HEK293 (cell line): ENCODE data around the gene ACR.

Experiments
- CTCF ChIA-PET: fragments of 350-600 bp; formaldehyde crosslinking; extraction: SDS; loops from one replicate; lab custom pipeline; 2021; ENCODE audit warnings: antibody characterized with exemption; lab: Yijun Ruan, JAX
- POLR2A ChIA-PET: fragments of 300-600 bp; formaldehyde crosslinking; extraction: SDS; loops from one replicate; lab custom pipeline; 2020; ENCODE audit warnings: antibody characterized with exemption, inconsistent platforms; lab: Yijun Ruan, JAX
- H3K27ac ChIP-seq: fragments of 200-500 bp; sonication (Bioruptor generic); 2 replicates; pipeline ENCODE4 v1.5.1; 2014; ENCODE audit warnings: low read depth, low read length, control low read depth, inconsistent platforms; ENCODE audit errors: extremely low read depth
- H3K36me3 ChIP-seq, 2 experiments: fragments of 200-500 bp in 1 of 2; sonication (Bioruptor generic) in 1 of 2; 1 replicate in 1 of 2; 2 replicates in 1 of 2; pipeline ENCODE4 v1.5.1; 2014 to 2017; ENCODE audit warnings: inconsistent platforms in 2 of 2, low read length in 2 of 2; ENCODE audit not compliant: control insufficient read depth in 2 of 2, insufficient read depth in 1 of 2
- H3K4me1 ChIP-seq: fragments of 200-500 bp; sonication (Bioruptor generic); 2 replicates; pipeline ENCODE4 v1.5.1; 2014; ENCODE audit warnings: mild to moderate bottlenecking, low read length, inconsistent platforms; ENCODE audit not compliant: control insufficient read depth, insufficient read depth
- H3K4me3 ChIP-seq: 2 replicates; pipeline ENCODE4 v1.5.1; 2011; ENCODE audit warnings: low read depth, mild to moderate bottlenecking, control low read depth, low read length, moderate library complexity
- H3K9me3 ChIP-seq: fragments of 200-500 bp; sonication (Bioruptor generic); 2 replicates; pipeline ENCODE4 v1.5.1; 2014; ENCODE audit warnings: low read depth, low read length, inconsistent platforms; ENCODE audit not compliant: control insufficient read depth, insufficient read depth
- GLIS1 ChIP-seq: fragments of 450-650 bp; formaldehyde crosslinking; IDR thresholded peaks from 2 replicates; pipeline ENCODE4 v1.5.1; 2016; ENCODE audit warnings: missing biosample characterization, missing genetic modification characterization
- GLIS2 ChIP-seq: fragments of 450-650 bp; formaldehyde crosslinking; IDR thresholded peaks from 2 replicates; pipeline ENCODE4 v1.5.1; 2016; ENCODE audit warnings: missing biosample characterization, missing genetic modification characterization
- KLF16 ChIP-seq: fragments of 450-650 bp; formaldehyde crosslinking; IDR thresholded peaks from 2 replicates; pipeline ENCODE4 v1.5.1; 2017; ENCODE audit warnings: missing biosample characterization, missing genetic modification characterization
- ZBTB20 ChIP-seq: fragments of 450-650 bp; formaldehyde crosslinking; IDR thresholded peaks from 2 replicates; pipeline ENCODE4 v1.5.1; 2016; ENCODE audit warnings: missing biosample characterization, missing genetic modification characterization
- ZFP69B ChIP-seq: fragments of 450-650 bp; formaldehyde crosslinking; IDR thresholded peaks from 2 replicates; pipeline ENCODE4 v1.5.1; 2016; ENCODE audit warnings: missing biosample characterization, missing genetic modification characterization
- ZNF624 ChIP-seq: fragments of 450-650 bp; formaldehyde crosslinking; IDR thresholded peaks from 2 replicates; pipeline ENCODE4 v1.5.1; 2017; ENCODE audit warnings: missing biosample characterization, missing genetic modification characterization
- TF ChIP-seq, protein P1 (sequence below): fragments of 450-650 bp; IDR thresholded peaks from 2 replicates; pipeline ENCODE4 v1.5.1; 2018; ENCODE audit warnings: missing biosample characterization, mild to moderate bottlenecking, missing genetic modification characterization
- TF ChIP-seq, protein P2 (sequence below): fragments of 450-650 bp; formaldehyde crosslinking; optimal IDR thresholded peaks from 2 replicates; pipeline ENCODE3; 2016; ENCODE audit warnings: missing biosample characterization, mild to moderate bottlenecking, missing genetic modification characterization
- TF ChIP-seq, protein P3 (sequence below): fragments of 450-650 bp; formaldehyde crosslinking; IDR thresholded peaks from 2 replicates; pipeline ENCODE4 v1.5.1; 2016; ENCODE audit warnings: missing biosample characterization, missing genetic modification characterization
- TF ChIP-seq, protein P4 (sequence below): fragments of 450-650 bp; formaldehyde crosslinking; IDR thresholded peaks from 2 replicates; pipeline ENCODE4 v1.5.1; 2016; ENCODE audit warnings: missing biosample characterization, missing genetic modification characterization

The ACR gene

DNA sequence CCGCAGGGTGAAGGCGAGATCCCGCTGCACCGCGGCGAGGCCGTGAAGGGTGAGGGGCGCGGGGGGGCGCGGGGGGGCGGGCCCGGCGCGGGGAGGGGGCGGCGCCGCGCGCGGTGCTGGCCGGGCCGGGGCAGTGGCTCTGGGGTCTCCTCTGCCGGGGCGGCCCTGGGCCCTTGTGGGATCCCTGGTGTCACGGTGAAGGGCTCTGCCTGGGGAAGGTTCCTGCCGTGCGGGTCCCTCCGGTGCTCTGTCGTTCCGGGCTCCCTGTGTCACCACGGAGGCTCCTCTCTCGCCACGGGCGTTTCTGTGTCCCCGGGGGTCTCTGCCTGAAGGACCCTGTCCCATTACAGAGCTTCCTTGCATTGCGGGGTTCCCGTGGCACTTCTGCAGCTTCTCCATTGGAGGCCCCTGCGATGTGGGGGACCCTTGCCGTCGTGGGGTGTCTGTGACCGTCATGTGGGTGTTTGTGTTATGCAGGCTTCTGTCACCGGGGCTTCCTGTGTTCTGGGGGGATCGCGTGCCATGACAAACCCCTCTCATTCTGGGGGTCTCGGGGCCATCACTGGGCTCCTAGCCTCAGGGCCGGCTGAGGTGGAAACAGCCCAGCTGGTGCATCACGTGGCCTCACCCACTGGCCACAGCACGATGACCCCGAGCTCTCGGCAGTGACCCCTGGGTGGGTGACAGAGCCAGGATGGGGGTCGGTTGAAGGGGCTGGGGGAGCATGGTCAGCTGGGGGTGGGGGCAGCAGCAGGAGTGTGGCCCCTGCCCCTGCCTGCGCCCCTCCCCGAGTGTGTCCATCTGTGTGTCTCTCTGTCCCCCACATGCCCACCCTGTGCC lies 40.1 kb upstream of the ACR start:
- H3K4me1 ChIP-seq = no peaks in the 10 kb centered on the region
- CTCF ChIA-PET = interaction anchor here (0.6 kb wide), 1 partner anchor 35 kb away, joined by 4 read pairs; no protein-coding TSS in a partner anchor
- TF ChIP-seq ZFP69B (tag by site-specific recombination) (no peak), ZNF624 (tag by site-specific recombination) (no peak), KLF16 (tag by site-specific recombination) (no peak), GLIS2 (tag by site-specific recombination) (0 out of 2 replicates have a peak, but pooled peaks have one; percentile 10), ZBTB20 (tag by site-specific recombination) (peak; percentile 56; the same call in 1 of the 2 replicates)
- TF ChIP-seq, protein P1, sequence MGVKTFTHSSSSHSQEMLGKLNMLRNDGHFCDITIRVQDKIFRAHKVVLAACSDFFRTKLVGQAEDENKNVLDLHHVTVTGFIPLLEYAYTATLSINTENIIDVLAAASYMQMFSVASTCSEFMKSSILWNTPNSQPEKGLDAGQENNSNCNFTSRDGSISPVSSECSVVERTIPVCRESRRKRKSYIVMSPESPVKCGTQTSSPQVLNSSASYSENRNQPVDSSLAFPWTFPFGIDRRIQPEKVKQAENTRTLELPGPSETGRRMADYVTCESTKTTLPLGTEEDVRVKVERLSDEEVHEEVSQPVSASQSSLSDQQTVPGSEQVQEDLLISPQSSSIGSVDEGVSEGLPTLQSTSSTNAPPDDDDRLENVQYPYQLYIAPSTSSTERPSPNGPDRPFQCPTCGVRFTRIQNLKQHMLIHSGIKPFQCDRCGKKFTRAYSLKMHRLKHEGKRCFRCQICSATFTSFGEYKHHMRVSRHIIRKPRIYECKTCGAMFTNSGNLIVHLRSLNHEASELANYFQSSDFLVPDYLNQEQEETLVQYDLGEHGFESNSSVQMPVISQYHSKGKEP (tag by site-specific recombination) = no peak
- TF ChIP-seq, protein P2, sequence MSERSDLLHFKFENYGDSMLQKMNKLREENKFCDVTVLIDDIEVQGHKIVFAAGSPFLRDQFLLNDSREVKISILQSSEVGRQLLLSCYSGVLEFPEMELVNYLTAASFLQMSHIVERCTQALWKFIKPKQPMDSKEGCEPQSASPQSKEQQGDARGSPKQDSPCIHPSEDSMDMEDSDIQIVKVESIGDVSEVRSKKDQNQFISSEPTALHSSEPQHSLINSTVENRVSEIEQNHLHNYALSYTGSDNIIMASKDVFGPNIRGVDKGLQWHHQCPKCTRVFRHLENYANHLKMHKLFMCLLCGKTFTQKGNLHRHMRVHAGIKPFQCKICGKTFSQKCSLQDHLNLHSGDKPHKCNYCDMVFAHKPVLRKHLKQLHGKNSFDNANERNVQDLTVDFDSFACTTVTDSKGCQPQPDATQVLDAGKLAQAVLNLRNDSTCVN = peak; percentile 7
- TF ChIP-seq, protein P3, sequence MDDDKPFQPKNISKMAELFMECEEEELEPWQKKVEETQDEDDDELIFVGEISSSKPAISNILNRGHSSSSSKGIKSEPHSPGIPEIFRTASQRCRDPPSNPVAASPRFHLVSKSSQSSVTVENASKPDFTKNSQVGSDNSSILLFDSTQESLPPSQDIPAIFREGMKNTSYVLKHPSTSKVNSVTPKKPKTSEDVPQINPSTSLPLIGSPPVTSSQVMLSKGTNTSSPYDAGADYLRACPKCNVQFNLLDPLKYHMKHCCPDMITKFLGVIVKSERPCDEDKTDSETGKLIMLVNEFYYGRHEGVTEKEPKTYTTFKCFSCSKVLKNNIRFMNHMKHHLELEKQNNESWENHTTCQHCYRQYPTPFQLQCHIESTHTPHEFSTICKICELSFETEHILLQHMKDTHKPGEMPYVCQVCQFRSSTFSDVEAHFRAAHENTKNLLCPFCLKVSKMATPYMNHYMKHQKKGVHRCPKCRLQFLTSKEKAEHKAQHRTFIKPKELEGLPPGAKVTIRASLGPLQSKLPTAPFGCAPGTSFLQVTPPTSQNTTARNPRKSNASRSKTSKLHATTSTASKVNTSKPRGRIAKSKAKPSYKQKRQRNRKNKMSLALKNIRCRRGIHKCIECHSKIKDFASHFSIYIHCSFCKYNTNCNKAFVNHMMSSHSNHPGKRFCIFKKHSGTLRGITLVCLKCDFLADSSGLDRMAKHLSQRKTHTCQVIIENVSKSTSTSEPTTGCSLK (tag by site-specific recombination) = no peak
- TF ChIP-seq, protein P4, sequence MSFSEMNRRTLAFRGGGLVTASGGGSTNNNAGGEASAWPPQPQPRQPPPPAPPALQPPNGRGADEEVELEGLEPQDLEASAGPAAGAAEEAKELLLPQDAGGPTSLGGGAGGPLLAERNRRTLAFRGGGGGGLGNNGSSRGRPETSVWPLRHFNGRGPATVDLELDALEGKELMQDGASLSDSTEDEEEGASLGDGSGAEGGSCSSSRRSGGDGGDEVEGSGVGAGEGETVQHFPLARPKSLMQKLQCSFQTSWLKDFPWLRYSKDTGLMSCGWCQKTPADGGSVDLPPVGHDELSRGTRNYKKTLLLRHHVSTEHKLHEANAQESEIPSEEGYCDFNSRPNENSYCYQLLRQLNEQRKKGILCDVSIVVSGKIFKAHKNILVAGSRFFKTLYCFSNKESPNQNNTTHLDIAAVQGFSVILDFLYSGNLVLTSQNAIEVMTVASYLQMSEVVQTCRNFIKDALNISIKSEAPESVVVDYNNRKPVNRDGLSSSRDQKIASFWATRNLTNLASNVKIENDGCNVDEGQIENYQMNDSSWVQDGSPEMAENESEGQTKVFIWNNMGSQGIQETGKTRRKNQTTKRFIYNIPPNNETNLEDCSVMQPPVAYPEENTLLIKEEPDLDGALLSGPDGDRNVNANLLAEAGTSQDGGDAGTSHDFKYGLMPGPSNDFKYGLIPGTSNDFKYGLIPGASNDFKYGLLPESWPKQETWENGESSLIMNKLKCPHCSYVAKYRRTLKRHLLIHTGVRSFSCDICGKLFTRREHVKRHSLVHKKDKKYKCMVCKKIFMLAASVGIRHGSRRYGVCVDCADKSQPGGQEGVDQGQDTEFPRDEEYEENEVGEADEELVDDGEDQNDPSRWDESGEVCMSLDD (tag by site-specific recombination) = 0 out of 2 replicates have a peak, but pooled peaks have one; percentile 25
- H3K4me3 ChIP-seq = peak overlapping the region; percentile 45
- POLR2A ChIA-PET = no interaction called here
- H3K9me3 ChIP-seq = no peaks in the 10 kb centered on the region
- H3K27ac ChIP-seq = no peak overlapping the region
- H3K36me3 ChIP-seq = peaks cover 0 to 30% of the 10 kb centered on the region in 2 experiments; a peak in 1 of 3 replicates

DNA sequence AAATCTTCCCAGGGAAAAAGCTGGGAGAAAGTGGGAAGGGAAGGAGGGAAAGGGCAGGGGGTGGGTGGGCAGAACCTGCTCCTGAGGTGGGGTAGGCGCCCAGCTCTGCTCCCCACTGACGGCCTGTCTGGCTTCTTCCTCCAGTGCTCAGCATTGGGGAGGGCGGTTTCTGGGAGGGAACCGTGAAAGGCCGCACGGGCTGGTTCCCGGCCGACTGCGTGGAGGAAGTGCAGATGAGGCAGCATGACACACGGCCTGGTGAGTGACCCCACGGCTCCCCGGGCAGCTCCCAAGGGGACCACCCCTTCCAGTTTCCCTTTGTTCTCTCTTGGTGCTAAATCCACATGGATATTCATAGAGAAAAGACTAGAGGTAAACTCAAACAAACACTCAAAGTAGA lies 39.5 kb upstream of the ACR start:
- CTCF ChIA-PET = interaction anchor here (0.6 to 0.7 kb wide), 2 partner anchors 11 to 34 kb away, joined by 3 to 4 read pairs; no protein-coding TSS in a partner anchor
- Histone ChIP-seq H3K36me3 (peaks cover 0 to 36% of the 10 kb centered on the region in 2 experiments; a peak in 1 of 3 replicates), H3K27ac (no peak overlapping the region), H3K4me1 (no peaks in the 10 kb centered on the region), H3K9me3 (no peaks in the 10 kb centered on the region), H3K4me3 (no peak overlapping the region)
- TF ChIP-seq, protein P3 (tag by site-specific recombination) = no peak
- TF ChIP-seq GLIS1 (tag by site-specific recombination) = 0 out of 2 replicates have a peak, but pooled peaks have one; percentile 24
- TF ChIP-seq, all 188 proteins: peak for 1
- POLR2A ChIA-PET = no interaction called here
